ENCODE results near the gene OLFML2B.
"Not testable (repeated sequence)": the region's sequence is repeated elsewhere in the genome, so short reads cannot be mapped to it uniquely, and the experiment has no call there.

OLFML2B gene

GRCh38 chr1:162025541-162025940, 1.9 kb upstream of the OLFML2B start:
- Mint-ChIP-seq H3K4me3 (no peak overlapping the region), H3K27me3 (peaks cover 65% of the 10 kb centered on the region), H3K36me3 (no peaks in the 10 kb centered on the region), H3K4me1 (peaks cover 10% of the 10 kb centered on the region), H3K9me3 (no peaks in the 10 kb centered on the region), H3K27ac (no peak overlapping the region)
- CTCF ChIA-PET, result interaction anchor here (1.0 to 2.0 kb wide), 2 partner anchors 11 to 233 kb away, joined by 4 to 11 read pairs; no protein-coding TSS in a partner anchor
- no peak for DNase-seq

- H3K9me3 Mint-ChIP-seq, result no peaks in the 10 kb centered on the region
- H3K27ac Mint-ChIP-seq, result no peak overlapping the region
- CTCF ChIA-PET, result interaction anchor here (0.9 to 2.0 kb wide), 8 partner anchors 9 to 230 kb away, joined by 3 to 25 read pairs (median 4); no protein-coding TSS in a partner anchor
- H3K27me3 Mint-ChIP-seq, result peaks cover 51% of the 10 kb centered on the region
- DNase-seq, result no peak
- H3K4me1 Mint-ChIP-seq, result peaks cover 10% of the 10 kb centered on the region
- H3K4me3 Mint-ChIP-seq, result peak overlapping the region; percentile 80
- H3K36me3 Mint-ChIP-seq, result no peaks in the 10 kb centered on the region
These were observed 505 bp downstream of the OLFML2B start for GRCh38 chr1:162023181-162023546.

DNA sequence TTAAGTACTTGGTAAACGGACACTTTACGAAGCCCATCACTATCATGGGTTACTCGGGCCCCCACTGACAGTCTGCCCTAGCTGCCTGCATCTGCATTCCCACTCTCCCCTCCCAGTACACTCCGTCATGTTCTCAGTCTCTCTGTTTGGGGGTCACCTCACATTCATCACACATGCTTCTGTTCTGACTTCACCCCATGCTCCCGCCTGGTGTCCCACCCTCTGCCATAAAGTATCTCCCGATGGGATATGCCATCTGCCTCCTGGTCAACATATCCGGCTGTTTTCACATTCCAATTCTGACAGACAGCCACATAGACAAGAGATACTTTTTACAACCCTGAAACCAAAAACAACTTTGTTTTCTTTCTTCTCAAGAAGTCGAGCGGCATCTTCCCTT, 1.0 kb downstream of the OLFML2B start:
- Mint-ChIP-seq H3K27ac (no peak overlapping the region), H3K27me3 (peaks cover 51% of the 10 kb centered on the region), H3K4me3 (peak overlapping the region; percentile 80), H3K9me3 (no peaks in the 10 kb centered on the region), H3K36me3 (no peaks in the 10 kb centered on the region), H3K4me1 (peaks cover 10% of the 10 kb centered on the region)
- no peak for DNase-seq
- CTCF ChIA-PET, result no interaction called here

- H3K36me3 Mint-ChIP-seq, result no peaks in the 10 kb centered on the region
- peaks cover 44% of the 10 kb centered on the region for H3K27me3 Mint-ChIP-seq
- no peak for DNase-seq
- peaks cover 10% of the 10 kb centered on the region for H3K4me1 Mint-ChIP-seq
- no peaks in the 10 kb centered on the region for H3K9me3 Mint-ChIP-seq
- H3K27ac Mint-ChIP-seq, result no peak overlapping the region
- no peak overlapping the region for H3K4me3 Mint-ChIP-seq
- CTCF ChIA-PET, result interaction anchor here (1.4 kb wide), 1 partner anchor 17 kb away, joined by 3 read pairs; no protein-coding TSS in a partner anchor
These were observed 2.5 kb downstream of the OLFML2B start for GRCh38 chr1:162021124-162021523.

DNA sequence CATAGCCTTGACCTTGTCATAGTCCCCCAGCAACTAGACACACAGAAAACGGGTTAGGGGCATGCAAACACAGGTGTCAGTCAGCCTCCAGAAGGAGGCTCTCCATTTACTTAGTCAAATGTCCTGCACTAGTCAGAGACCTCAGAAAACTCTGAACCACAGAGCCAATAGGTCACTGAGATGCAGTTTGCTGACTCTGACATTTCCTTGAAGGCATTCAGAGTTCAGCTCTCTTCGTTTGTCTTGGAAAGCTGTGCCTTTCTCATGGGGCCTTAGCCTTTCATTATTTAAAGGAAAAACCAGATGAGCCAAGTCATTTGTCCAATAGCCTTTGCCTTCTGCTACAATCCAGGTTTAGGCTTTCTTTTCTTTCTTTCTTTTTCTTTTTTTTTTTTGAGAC, 3.5 kb downstream of the OLFML2B start:
- Mint-ChIP-seq H3K27me3 (peaks cover 38% of the 10 kb centered on the region), H3K4me1 (peaks cover 10% of the 10 kb centered on the region), H3K36me3 (no peaks in the 10 kb centered on the region), H3K4me3 (no peak overlapping the region), H3K27ac (no peak overlapping the region), H3K9me3 (no peaks in the 10 kb centered on the region)
- DNase-seq, result no peak
- CTCF ChIA-PET, result no interaction called here

DNA sequence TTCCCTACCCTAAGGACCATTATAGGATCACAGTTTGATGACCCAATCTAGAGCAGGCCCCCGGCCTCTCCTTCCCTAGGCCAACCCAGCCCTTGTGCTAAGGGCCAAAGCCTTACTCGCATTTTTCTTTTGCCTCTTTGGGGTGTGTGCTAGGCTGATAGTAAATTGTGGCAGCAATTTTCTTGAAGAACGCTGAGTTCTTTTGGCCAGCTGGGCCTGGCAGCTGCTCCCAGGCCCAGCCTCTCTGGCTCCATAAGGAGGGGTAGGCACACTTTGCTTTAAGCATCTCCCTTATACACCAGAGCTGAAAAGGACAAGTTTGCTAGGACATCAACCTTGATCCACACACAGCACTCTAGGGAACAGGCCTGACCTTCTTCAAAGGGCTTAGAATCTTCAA, 4.2 kb downstream of the OLFML2B start:
- H3K36me3 Mint-ChIP-seq, result no peaks in the 10 kb centered on the region
- no peak overlapping the region for H3K4me3 Mint-ChIP-seq
- H3K27ac Mint-ChIP-seq, result no peak overlapping the region
- no peaks in the 10 kb centered on the region for H3K9me3 Mint-ChIP-seq
- CTCF ChIA-PET, result interaction anchor here (1.4 kb wide), 1 partner anchor 224 kb away, joined by 3 read pairs; no protein-coding TSS in a partner anchor
- peaks cover 35% of the 10 kb centered on the region for H3K27me3 Mint-ChIP-seq
- peaks cover 9% of the 10 kb centered on the region for H3K4me1 Mint-ChIP-seq
- DNase-seq, result no peak

DNA sequence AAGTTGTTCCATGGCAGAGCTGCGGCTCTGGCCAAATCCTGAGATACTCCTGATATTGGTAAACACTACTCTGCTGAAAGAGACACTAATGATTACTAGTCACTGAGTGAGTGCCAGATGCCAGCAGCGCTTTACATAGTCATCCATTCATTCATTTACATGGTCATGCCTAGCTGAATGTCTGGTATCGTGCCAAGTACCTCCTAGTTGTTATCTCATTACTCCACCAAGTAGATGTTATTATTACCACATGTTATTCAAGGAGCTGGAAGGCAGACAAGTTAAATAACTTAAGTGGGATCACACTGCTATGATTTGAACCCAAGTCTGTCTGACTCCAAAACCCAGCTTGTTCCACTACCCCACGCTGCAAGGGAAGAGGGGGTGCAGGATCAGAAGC, 4.7 kb downstream of the OLFML2B start:
- no peak for DNase-seq
- peaks cover 4% of the 10 kb centered on the region for H3K4me1 Mint-ChIP-seq
- peaks cover 31% of the 10 kb centered on the region for H3K27me3 Mint-ChIP-seq
- no peaks in the 10 kb centered on the region for H3K36me3 Mint-ChIP-seq
- no peak overlapping the region for H3K27ac Mint-ChIP-seq
- CTCF ChIA-PET, result interaction anchor here (0.6 to 2.6 kb wide), 4 partner anchors 17 to 226 kb away, joined by 3 to 7 read pairs (median 4); no protein-coding TSS in a partner anchor
- H3K4me3 Mint-ChIP-seq, result no peak overlapping the region
- H3K9me3 Mint-ChIP-seq, result no peaks in the 10 kb centered on the region

GRCh38 chr1:162018418-162018817, 5.3 kb downstream of the OLFML2B start:
- H3K36me3 Mint-ChIP-seq, result no peaks in the 10 kb centered on the region
- no peak overlapping the region for H3K4me3 Mint-ChIP-seq
- CTCF ChIA-PET, result interaction anchor here (0.6 to 2.6 kb wide), 4 partner anchors 18 to 226 kb away, joined by 3 to 7 read pairs (median 4); no protein-coding TSS in a partner anchor
- peaks cover 2% of the 10 kb centered on the region for H3K4me1 Mint-ChIP-seq
- H3K27ac Mint-ChIP-seq, result no peak overlapping the region
- no peak for DNase-seq
- H3K27me3 Mint-ChIP-seq, result peaks cover 25% of the 10 kb centered on the region
- H3K9me3 Mint-ChIP-seq, result peaks cover 1% of the 10 kb centered on the region

DNA sequence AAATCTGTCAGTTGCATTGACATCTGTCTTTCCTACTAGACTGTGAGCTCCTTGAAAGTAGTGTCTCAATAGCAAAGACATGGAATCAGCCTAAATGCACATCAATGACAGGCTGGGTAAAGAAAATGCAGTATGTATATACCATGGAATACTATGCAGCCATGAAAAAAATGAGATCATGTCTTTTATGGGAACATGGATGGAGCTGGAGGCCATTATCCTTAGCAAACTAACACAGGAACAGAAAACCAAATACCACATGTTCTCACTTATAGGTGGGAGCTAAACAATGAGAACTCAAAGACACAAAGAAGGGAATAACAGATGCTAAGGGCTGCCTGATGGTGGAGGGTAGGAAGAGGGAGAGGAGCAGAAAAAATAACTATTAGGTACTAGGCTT, 5.9 kb downstream of the OLFML2B start:
- H3K27me3 Mint-ChIP-seq, result peaks cover 19% of the 10 kb centered on the region
- not testable (repeated sequence) for H3K27ac Mint-ChIP-seq, H3K4me1 Mint-ChIP-seq, H3K4me3 Mint-ChIP-seq, H3K36me3 Mint-ChIP-seq, DNase-seq, H3K9me3 Mint-ChIP-seq
- CTCF ChIA-PET, result interaction anchor here (2.6 kb wide), 1 partner anchor 225 kb away, joined by 7 read pairs; no protein-coding TSS in a partner anchor

- Mint-ChIP-seq H3K27me3 (peaks cover 7% of the 10 kb centered on the region), H3K36me3 (no peaks in the 10 kb centered on the region), H3K9me3 (peaks cover 5% of the 10 kb centered on the region), H3K4me1 (no peaks in the 10 kb centered on the region), H3K27ac (no peak overlapping the region), H3K4me3 (no peak overlapping the region)
- DNase-seq, result no peak
- CTCF ChIA-PET, result interaction anchor here (2.6 kb wide), 1 partner anchor 224 kb away, joined by 7 read pairs; no protein-coding TSS in a partner anchor
These were observed 7.0 kb downstream of the OLFML2B start for GRCh38 chr1:162016631-162017030.

GRCh38 chr1:162015196-162015595, 8.5 kb downstream of the OLFML2B start:
- H3K4me3 Mint-ChIP-seq, result no peak overlapping the region
- H3K4me1 Mint-ChIP-seq, result no peaks in the 10 kb centered on the region
- CTCF ChIA-PET, result interaction anchor here (0.5 to 0.8 kb wide), 2 partner anchors 22 to 56 kb away, joined by 3 to 4 read pairs; no protein-coding TSS in a partner anchor
- H3K27ac Mint-ChIP-seq, result no peak overlapping the region
- no peaks in the 10 kb centered on the region for H3K27me3 Mint-ChIP-seq
- DNase-seq, result no peak
- H3K36me3 Mint-ChIP-seq, result no peaks in the 10 kb centered on the region
- H3K9me3 Mint-ChIP-seq, result peaks cover 5% of the 10 kb centered on the region

DNA sequence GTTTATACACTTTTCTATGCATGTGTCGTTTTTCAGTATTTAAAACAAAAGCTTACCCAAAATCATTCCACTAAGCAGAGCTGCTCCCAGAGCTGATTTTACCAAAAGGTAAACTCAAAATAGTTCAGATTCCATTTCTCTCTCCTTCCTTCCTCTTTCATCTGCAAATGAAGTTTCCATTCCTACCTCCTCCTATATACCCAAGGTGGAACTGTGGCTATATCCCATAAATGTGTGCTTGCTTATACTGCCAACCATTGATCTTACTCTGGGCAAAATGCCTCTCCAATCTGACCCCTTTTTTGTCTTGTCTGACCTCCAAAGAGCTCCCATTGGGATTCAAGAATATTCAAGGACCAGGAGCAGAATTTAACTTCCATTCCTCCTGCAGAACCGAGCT, 9.5 kb downstream of the OLFML2B start:
- DNase-seq, result no peak
- Mint-ChIP-seq H3K4me3 (no peak overlapping the region), H3K4me1 (no peaks in the 10 kb centered on the region), H3K27ac (no peak overlapping the region), H3K27me3 (no peaks in the 10 kb centered on the region), H3K36me3 (no peaks in the 10 kb centered on the region), H3K9me3 (peaks cover 5% of the 10 kb centered on the region)
- CTCF ChIA-PET, result interaction anchor here (1.1 kb wide), 1 partner anchor 10 kb away, joined by 4 read pairs; the partner anchor contains the start of gene OLFML2B

DNA sequence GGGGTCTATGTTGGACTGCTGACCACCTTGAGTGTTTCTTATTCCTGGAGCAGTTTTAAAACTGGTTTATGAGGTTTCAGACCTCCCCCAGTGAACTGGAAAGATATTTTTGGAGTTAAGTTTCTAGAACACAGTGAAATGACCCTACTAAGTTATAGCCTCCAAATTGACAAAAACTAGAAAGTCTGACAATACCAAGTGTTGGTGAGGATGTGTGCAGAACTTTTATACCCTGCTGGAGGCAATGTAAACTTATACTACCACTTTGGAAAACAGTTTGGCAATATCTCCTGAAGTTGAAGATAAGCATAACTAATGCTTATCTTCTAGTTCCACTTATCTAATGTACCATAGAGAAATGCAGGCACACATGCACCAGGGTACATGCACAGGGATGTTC, 10.4 kb downstream of the OLFML2B start:
- Mint-ChIP-seq H3K27ac (no peak overlapping the region), H3K27me3 (no peaks in the 10 kb centered on the region), H3K4me1 (no peaks in the 10 kb centered on the region), H3K36me3 (no peaks in the 10 kb centered on the region), H3K9me3 (peaks cover 5% of the 10 kb centered on the region), H3K4me3 (no peak overlapping the region)
- CTCF ChIA-PET, result no interaction called here
- no peak for DNase-seq

DNA sequence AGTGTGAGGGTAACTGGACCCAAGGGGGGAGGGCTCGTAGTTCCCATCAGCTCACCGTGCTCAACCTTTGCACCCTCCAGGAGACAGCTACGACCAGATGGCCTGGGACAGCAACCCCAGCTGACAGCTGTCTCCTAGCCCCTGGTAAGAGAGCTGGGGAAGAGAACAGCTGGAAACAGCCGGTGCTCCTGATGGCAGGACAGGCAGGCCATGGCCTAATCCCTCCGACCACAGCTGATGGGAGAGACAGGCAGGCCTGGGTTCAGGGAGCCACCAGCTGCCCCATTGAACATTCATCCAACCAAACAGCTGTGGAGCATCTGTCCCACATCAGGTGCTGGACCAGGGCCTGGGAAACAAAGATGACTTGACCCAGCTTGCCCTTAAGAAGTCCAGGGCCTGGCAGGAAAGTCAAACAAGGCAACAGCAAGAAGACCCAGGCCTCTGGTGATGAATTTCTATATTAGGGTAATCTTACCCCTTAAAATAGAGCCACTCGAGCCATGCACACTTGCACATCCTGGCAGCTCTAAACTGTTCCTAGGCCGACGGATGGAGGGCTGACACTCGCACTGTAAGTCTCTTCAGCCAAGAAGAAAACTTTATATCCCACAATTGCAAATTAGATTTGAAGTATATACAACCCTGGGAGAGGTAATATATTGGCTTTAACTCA, 12.2 kb downstream of the OLFML2B start:
- Mint-ChIP-seq H3K4me3 (no peak overlapping the region), H3K9me3 (peaks cover 5% of the 10 kb centered on the region), H3K27ac (no peak overlapping the region), H3K27me3 (no peaks in the 10 kb centered on the region), H3K36me3 (no peaks in the 10 kb centered on the region), H3K4me1 (no peaks in the 10 kb centered on the region)
- no peak for DNase-seq
- CTCF ChIA-PET, result interaction anchor here (1.5 kb wide), 1 partner anchor 26 kb away, joined by 5 read pairs; no protein-coding TSS in a partner anchor

GRCh38 chr1:162010175-162010506, 13.5 kb downstream of the OLFML2B start:
- Mint-ChIP-seq H3K27ac (no peak overlapping the region), H3K27me3 (peaks cover 3% of the 10 kb centered on the region), H3K36me3 (no peaks in the 10 kb centered on the region), H3K9me3 (peaks cover 5% of the 10 kb centered on the region), H3K4me1 (no peaks in the 10 kb centered on the region), H3K4me3 (no peak overlapping the region)
- no peak for DNase-seq
- CTCF ChIA-PET, result no interaction called here

All from activated naive CD4-positive, alpha-beta T cell treated with anti-CD3 and anti-CD28 coated beads, Interleukin-2, amount 10 ng/mL, durations not matched to agents 7 days and 5 days (primary cell).